Panc1 (cell line): ENCODE data around the gene LKAAEAR1.

Source experiments
- TF ChIP-seq, protein P1 (sequence below): fragments of 450-650 bp; IDR thresholded peaks from 2 replicates; pipeline ENCODE4 v1.5.1; 2017; ENCODE audit warnings: mild to moderate bottlenecking
- TF ChIP-seq, protein P2 (sequence below), 2 experiments: IDR thresholded peaks; 2 replicates each; pipeline ENCODE4 v1.6.1; 2011 to 2012; ENCODE audit warnings: low read depth in 2 of 2, control low read depth in 1 of 2, low read length in 1 of 2, mild to moderate bottlenecking in 1 of 2, moderate library complexity in 1 of 2; ENCODE audit not compliant: insufficient read depth in 1 of 2

DNA sequence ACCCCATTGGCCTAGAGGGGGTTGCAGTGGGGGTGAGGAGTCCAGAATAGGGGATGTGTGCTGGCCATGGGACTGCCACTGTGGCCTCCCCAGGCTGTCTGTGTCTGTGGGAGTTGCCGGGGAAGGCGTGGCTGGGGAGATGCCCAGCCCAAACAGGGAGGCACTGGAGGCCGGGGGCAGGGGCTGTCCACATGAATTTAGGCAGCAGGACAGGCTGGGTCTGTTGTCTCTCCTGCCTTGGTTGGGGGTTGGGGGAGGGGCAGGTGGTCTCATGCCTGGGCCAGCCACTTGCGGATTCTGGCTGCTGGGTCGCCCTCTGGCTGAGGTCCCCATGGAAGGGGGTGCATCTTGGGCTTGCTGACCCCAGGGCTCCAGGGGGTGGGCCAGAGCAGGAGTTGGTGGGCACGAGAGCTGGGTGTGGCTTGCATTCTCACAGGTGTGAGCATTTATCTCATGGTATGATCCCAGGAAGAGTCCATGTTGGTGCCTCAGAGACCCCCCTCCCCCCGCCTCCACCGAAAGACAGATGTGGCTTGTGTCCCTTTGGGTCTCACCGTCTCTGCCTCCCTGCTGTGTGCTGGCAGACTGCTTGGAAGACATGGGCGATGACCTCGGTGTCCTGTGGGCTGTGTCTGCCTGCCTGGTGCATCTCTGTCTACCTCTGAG, 38.7 kb downstream of the LKAAEAR1 start:
- TF ChIP-seq, protein P1, sequence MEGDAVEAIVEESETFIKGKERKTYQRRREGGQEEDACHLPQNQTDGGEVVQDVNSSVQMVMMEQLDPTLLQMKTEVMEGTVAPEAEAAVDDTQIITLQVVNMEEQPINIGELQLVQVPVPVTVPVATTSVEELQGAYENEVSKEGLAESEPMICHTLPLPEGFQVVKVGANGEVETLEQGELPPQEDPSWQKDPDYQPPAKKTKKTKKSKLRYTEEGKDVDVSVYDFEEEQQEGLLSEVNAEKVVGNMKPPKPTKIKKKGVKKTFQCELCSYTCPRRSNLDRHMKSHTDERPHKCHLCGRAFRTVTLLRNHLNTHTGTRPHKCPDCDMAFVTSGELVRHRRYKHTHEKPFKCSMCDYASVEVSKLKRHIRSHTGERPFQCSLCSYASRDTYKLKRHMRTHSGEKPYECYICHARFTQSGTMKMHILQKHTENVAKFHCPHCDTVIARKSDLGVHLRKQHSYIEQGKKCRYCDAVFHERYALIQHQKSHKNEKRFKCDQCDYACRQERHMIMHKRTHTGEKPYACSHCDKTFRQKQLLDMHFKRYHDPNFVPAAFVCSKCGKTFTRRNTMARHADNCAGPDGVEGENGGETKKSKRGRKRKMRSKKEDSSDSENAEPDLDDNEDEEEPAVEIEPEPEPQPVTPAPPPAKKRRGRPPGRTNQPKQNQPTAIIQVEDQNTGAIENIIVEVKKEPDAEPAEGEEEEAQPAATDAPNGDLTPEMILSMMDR = no peak
- TF ChIP-seq, protein P2, sequence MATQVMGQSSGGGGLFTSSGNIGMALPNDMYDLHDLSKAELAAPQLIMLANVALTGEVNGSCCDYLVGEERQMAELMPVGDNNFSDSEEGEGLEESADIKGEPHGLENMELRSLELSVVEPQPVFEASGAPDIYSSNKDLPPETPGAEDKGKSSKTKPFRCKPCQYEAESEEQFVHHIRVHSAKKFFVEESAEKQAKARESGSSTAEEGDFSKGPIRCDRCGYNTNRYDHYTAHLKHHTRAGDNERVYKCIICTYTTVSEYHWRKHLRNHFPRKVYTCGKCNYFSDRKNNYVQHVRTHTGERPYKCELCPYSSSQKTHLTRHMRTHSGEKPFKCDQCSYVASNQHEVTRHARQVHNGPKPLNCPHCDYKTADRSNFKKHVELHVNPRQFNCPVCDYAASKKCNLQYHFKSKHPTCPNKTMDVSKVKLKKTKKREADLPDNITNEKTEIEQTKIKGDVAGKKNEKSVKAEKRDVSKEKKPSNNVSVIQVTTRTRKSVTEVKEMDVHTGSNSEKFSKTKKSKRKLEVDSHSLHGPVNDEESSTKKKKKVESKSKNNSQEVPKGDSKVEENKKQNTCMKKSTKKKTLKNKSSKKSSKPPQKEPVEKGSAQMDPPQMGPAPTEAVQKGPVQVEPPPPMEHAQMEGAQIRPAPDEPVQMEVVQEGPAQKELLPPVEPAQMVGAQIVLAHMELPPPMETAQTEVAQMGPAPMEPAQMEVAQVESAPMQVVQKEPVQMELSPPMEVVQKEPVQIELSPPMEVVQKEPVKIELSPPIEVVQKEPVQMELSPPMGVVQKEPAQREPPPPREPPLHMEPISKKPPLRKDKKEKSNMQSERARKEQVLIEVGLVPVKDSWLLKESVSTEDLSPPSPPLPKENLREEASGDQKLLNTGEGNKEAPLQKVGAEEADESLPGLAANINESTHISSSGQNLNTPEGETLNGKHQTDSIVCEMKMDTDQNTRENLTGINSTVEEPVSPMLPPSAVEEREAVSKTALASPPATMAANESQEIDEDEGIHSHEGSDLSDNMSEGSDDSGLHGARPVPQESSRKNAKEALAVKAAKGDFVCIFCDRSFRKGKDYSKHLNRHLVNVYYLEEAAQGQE (IDR thresholded peaks at IDR 0.05; ENCODE audit: insufficient read depth in 1 of 2, low read depth in 2 of 2, low read length in 1 of 2) = no peak
